Measurements from ENCODE around the gene PARVB.
A peak's percentile ranks its signal among the peaks of the same experiment; 100 is the strongest.

Gene PARVB

GRCh38 chr22:44024288-44024921, at the start of gene PARVB:
Gene PARVB, plus strand, starts transcription at chr22:44024302. Its CDS starts 38 bp downstream, at chr22:44024340.
- DNase-seq (ENCODE audit: low read depth): no peak

- DNase-seq (ENCODE audit: low read depth): no peak
Observed at GRCh38 chr22:43975041-43975440, 49.1 kb upstream of the PARVB start.

GRCh38 chr22:43976861-43977795, 47.0 kb upstream of the PARVB start:
- DNase-seq (ENCODE audit: low read depth): no peak

DNA sequence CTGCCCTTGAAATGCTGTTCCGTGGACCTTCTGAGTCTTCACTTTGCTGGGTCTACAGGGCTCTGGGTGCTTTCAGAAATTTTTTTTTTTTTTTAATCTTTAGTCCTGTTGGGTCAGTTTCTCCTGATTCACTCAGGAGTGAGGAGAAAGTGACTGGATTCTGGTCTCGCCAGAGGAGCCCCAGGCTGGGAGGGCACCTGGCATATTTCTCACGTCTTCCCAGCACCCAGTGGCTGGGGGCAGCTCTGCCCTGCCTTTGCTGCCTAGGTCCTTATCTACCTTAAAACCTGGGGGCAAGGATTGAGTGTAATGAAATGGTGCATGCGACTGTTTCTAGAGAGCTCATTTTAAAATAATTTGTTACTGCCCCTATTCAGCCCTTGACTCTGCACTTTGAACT, 45.5 kb upstream of the PARVB start:
- no peak for DNase-seq (ENCODE audit: low read depth)

DNA sequence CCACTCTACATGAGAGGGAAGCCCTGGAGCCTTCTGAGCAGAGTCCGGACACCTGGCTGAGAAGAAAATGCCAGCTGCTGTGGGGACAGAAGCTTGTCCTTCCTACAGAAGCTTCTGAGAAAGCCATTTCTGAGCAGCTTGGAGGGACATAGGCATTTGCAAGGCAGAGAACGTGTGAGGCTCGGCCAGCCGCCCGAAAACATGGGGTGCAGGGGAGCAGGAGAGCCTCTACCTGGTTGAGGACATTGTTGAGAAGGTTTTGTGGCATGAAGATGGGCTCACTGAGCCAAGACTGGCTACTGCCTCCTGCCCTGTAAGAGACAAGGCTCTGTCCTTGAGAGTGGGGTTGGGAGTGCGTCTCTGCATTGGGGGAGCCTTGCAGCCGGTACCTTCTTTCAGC, 43.5 kb upstream of the PARVB start:
- no peak for DNase-seq (ENCODE audit: low read depth)

GRCh38 chr22:43980996-43981395, 43.1 kb upstream of the PARVB start:
- DNase-seq (ENCODE audit: low read depth): no peak

- no peak for DNase-seq (ENCODE audit: low read depth)
Observed at GRCh38 chr22:43983808-43984207, 40.3 kb upstream of the PARVB start.

DNA sequence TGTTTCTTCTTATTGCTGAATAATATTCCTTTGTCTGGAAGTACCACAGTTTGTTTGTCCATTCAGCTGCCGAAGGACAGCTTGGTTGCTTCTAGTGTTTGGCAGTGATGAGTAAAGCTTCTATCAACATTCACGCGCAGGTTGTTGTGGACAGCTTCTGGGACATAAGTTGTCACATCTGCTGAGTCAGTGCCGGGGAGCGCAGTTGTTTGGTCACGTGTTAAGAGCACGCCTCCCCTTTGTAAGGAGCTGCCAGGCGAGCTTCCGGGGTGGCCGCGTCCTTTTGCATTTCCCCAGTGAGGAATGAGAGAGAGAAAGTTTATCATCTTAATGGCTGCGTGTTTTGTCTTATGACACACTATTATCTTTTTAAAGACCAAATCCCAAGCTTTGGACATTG, 38.6 kb upstream of the PARVB start:
- DNase-seq (ENCODE audit: low read depth): no peak

- DNase-seq (ENCODE audit: low read depth): no peak
Observed at GRCh38 chr22:43988116-43988820, 35.8 kb upstream of the PARVB start.

GRCh38 chr22:43988960-43989359, 35.1 kb upstream of the PARVB start:
- no peak for DNase-seq (ENCODE audit: low read depth)

DNA sequence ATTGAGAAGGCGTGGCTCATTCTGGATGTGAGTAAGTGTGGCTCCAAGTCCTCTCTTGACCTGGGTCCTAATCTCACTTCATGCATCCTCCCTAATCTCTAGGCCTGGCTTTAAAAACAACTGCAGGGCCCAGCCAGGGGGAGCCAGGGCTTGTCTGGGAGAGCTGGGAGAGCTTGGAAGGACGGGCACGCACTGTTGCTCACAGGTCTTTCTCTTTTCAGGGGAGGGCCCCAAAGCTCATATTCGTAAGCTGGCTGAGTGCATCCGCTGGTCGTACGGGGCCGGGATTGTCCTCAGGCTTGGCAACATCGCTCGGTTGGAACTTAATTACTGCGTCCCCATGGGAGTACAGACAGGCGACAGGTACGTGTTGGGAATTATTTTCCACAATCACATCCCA, 34.1 kb upstream of the PARVB start:
- DNase-seq (ENCODE audit: low read depth): no peak

GRCh38 chr22:43991316-43992020, 32.6 kb upstream of the PARVB start:
- DNase-seq (ENCODE audit: low read depth): no peak

- no peak for DNase-seq (ENCODE audit: low read depth)
Observed at GRCh38 chr22:43992331-43992821, 31.7 kb upstream of the PARVB start.

- DNase-seq (ENCODE audit: low read depth): peak; percentile 16
Observed at GRCh38 chr22:43993072-43993760, 30.9 kb upstream of the PARVB start.

DNA sequence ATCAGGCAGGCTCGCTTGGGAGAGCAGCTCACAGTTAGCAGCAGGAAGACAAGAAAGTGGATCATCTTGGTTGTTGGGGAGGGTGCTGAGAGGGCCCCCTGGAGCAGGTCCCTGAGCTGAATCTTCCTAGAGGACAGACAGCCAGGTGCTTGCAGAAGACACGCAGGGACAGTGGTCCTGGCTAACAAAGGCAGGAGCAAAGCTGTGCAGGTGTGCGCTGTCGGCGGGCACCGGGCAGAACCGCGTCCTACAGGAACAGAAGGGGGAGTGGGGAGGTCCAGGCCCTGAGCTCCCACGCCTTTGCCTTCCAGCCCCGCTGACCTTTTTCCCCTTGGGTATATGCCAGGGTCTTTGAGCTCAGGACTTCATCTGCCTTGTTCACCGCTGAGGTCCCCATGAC, 30.1 kb upstream of the PARVB start:
- no peak for DNase-seq (ENCODE audit: low read depth)

GRCh38 chr22:43994416-43994815, 29.7 kb upstream of the PARVB start:
- DNase-seq (ENCODE audit: low read depth): no peak

DNA sequence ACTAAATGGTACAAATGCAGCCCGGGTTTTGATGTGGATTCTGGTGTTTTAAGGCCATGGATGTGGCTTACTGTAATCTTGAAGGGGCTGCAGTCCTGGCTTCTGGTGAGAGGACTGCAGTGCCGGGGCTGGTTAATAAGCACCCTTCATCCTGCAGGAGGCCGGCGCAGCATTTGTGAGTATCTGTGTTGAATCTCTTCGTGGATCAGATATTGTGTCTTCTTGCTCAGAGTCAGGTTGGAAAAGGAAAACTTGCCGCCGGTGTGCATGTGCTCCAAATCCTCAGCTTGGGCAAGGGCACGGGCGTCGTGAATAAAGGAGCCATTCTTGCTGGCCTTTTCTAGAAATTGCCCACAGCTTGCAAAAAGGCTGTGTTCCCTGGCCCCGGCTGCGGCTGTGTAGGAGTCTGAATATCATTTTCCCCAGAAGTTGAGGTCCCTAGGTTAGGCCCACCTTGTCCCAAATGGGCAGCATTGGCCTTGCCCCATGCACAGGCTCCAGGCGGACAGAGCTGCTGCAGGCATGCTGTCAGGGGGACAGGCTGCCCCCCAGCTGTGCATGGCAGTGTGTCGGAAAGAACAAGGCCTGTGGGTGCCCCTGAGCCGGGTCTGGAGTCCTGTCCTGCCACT, 28.9 kb upstream of the PARVB start:
- no peak for DNase-seq (ENCODE audit: low read depth)

GRCh38 chr22:43995798-43996169, 28.3 kb upstream of the PARVB start:
- no peak for DNase-seq (ENCODE audit: low read depth)

- peak; percentile 61 for DNase-seq (ENCODE audit: low read depth)
Observed at GRCh38 chr22:43996170-43996980, 27.7 kb upstream of the PARVB start.

DNA sequence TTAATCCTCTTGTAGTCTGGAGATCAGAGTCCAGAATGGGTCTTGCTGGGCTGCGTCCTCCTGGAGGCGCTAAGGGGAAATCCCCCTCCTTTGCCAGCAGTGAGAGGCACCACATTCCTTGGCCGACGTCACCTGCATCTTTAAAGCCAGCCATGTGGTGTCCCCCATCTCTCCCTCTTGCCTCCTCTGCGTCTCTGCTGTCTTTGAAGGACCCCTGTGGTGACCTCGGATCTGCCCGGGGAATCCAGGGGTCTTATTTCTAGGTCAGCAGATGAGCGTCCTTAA, 27.2 kb upstream of the PARVB start:
- no peak for DNase-seq (ENCODE audit: low read depth)
